K562 (cell line): Measurements from ENCODE around the gene MTHFR.

ENCODE experiments used
- E2F4 ChIP-seq: sonication (generic); formaldehyde crosslinking; IDR thresholded peaks from 2 replicates; pipeline ENCODE4 v1.8.0; 2022; ENCODE audit warnings: mild to moderate bottlenecking, low read depth, missing genetic modification reagents
- ETV5 ChIP-seq: sonication (generic); formaldehyde crosslinking; IDR thresholded peaks from 2 replicates; pipeline ENCODE4 v1.4.0; 2020; ENCODE audit warnings: low read depth, mild to moderate bottlenecking, missing genetic modification reagents
- GTF2F1 ChIP-seq: IDR thresholded peaks from 2 replicates; pipeline ENCODE4 v1.6.1; 2011; ENCODE audit warnings: low read depth, low read length, improper control_type of control experiment
- THAP12 ChIP-seq: fragments of 250-450 bp; sonication (Bioruptor Pico); IDR thresholded peaks from 2 replicates; pipeline ENCODE4 v1.9.0; 2021; ENCODE audit warnings: mild to moderate bottlenecking, inconsistent platforms

GRCh38 chr1:11793819-11794218, 11.9 kb downstream of the MTHFR start:
- TF ChIP-seq GTF2F1, result no peak
- TF ChIP-seq THAP12 (CRISPR knock-in tag), result no peak
- no peak for TF ChIP-seq E2F4
- TF ChIP-seq ETV5 (CRISPR knock-in tag), result no peak
